ENCODE measurements around the gene PTH1R. TPM values are rescaled to one million over a fixed set of nuclear protein-coding genes. Genes with fewer than 3 reads are reported as not detected.

PTH1R gene
- total and polyA plus RNA-seq, 2 experiments from 2014 or later: 0.60 to 1.3 TPM

DNA sequence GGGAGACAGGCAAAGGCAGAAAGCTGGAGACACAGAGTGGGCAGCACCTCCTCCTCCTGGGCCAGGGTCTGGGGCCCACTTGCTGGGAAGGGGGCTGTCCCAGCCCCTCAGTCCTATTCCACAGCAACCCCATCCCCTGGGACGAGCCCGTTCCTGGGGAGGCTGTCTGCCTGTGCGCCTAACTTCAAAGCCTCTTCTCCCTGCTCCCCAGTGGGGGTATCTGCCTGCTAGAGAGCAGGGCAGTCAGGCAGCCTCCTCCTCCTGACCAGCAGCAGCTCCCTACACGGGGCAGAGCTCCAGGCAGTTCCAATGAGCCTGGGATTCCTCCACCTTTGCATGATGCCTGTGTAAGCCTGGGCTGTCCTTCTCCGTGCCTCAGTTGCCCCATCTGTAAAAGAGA is 6.9 kb downstream of the PTH1R start:
- Histone ChIP-seq H3K9me2 (ENCODE audit: insufficient read depth) (no peaks in the 10 kb centered on the region), H3K4me1 (ENCODE audit: insufficient read depth) (no peaks in the 10 kb centered on the region), H3K9me3 (ENCODE audit: low read depth) (no peaks in the 10 kb centered on the region), H3K36me3 (ENCODE audit: low read depth) (no peaks in the 10 kb centered on the region), H2AFZ (no peak overlapping the region), H3K9ac (no peak overlapping the region), H3K27me3 (replicated peaks; ENCODE audit: insufficient read depth) (peaks cover 25% of the 10 kb centered on the region; the same call in 1 of the 2 replicates), H3F3A (ENCODE audit: insufficient read depth) (no peaks in the 10 kb centered on the region), H3K4me2 (ENCODE audit: unreplicated experiment) (no peak overlapping the region), H3K27ac (no peak overlapping the region), H4K20me1 (ENCODE audit: insufficient read depth) (no peaks in the 10 kb centered on the region), H3K4me3 (no peak overlapping the region), H3K79me2 (ENCODE audit: insufficient read depth) (no peaks in the 10 kb centered on the region)
- TF ChIP-seq EZH2phosphoT487 (IDR thresholded peaks at IDR 0.05; ENCODE audit: insufficient read depth, low read depth) (no peak), EZH2 (IDR thresholded peaks at IDR 0.05; ENCODE audit: insufficient read depth, poor library complexity, severe bottlenecking) (no peak)
- in situ Hi-C loops (cut with MboI): no loop called here
- WGBS, 2 experiments (ENCODE audit: low coverage in 1 of 2, low lambda C conversion rate in 2 of 2, missing lambda C conversion rate in 2 of 2): 55 to 58% methylated on average over 5 of the region's 5 CpGs
- no peak for DNase-seq

- H3K36me3 ChIP-seq (ENCODE audit: low read depth): no peaks in the 10 kb centered on the region
These were observed 7.4 kb downstream of the PTH1R start for GRCh38 chr3:46884929-46885328.

GRCh38 chr3:46885612-46886011 is 8.1 kb downstream of the PTH1R start:
- in situ Hi-C loops (cut with MboI): no loop called here
- Histone ChIP-seq H3K79me2 (ENCODE audit: insufficient read depth) (no peaks in the 10 kb centered on the region), H3K27me3 (replicated peaks; ENCODE audit: insufficient read depth) (peaks cover 25% of the 10 kb centered on the region; the same call in 1 of the 2 replicates), H3K4me1 (ENCODE audit: insufficient read depth) (no peaks in the 10 kb centered on the region), H3K9me3 (ENCODE audit: low read depth) (no peaks in the 10 kb centered on the region), H4K20me1 (ENCODE audit: insufficient read depth) (no peaks in the 10 kb centered on the region), H3K27ac (no peak overlapping the region), H3K4me2 (ENCODE audit: unreplicated experiment) (no peak overlapping the region), H3K9ac (no peak overlapping the region), H3F3A (ENCODE audit: insufficient read depth) (no peaks in the 10 kb centered on the region), H3K36me3 (ENCODE audit: low read depth) (no peaks in the 10 kb centered on the region), H2AFZ (no peak overlapping the region), H3K9me2 (ENCODE audit: insufficient read depth) (no peaks in the 10 kb centered on the region), H3K4me3 (no peak overlapping the region)
- TF ChIP-seq EZH2 (IDR thresholded peaks at IDR 0.05; ENCODE audit: insufficient read depth, poor library complexity, severe bottlenecking) (no peak), EZH2phosphoT487 (IDR thresholded peaks at IDR 0.05; ENCODE audit: insufficient read depth, low read depth) (no peak)
- WGBS, 2 experiments (ENCODE audit: low coverage in 1 of 2, low lambda C conversion rate in 2 of 2, missing lambda C conversion rate in 2 of 2): 57 to 61% methylated on average over 3 of the region's 3 CpGs
- no peak for DNase-seq

More at GRCh38 chr3:46884929-46885328, 7.4 kb downstream of the PTH1R start:
- H3K9me3 ChIP-seq (ENCODE audit: low read depth): no peaks in the 10 kb centered on the region
- H3F3A ChIP-seq (ENCODE audit: insufficient read depth): no peaks in the 10 kb centered on the region
- no peaks in the 10 kb centered on the region for H3K79me2 ChIP-seq (ENCODE audit: insufficient read depth)
- no peak for TF ChIP-seq EZH2phosphoT487 (IDR thresholded peaks at IDR 0.05; ENCODE audit: insufficient read depth, low read depth)
- no peak for TF ChIP-seq EZH2 (IDR thresholded peaks at IDR 0.05; ENCODE audit: insufficient read depth, poor library complexity, severe bottlenecking)
- H3K4me3 ChIP-seq: no peak overlapping the region
- no peaks in the 10 kb centered on the region for H4K20me1 ChIP-seq (ENCODE audit: insufficient read depth)
- H3K9me2 ChIP-seq (ENCODE audit: insufficient read depth): no peaks in the 10 kb centered on the region
- no peak overlapping the region for H3K27ac ChIP-seq
- no peaks in the 10 kb centered on the region for H3K4me1 ChIP-seq (ENCODE audit: insufficient read depth)
- H2AFZ ChIP-seq: no peak overlapping the region
- in situ Hi-C loops (cut with MboI): no loop called here
- H3K27me3 ChIP-seq (replicated peaks; ENCODE audit: insufficient read depth): peaks cover 25% of the 10 kb centered on the region; the same call in 1 of the 2 replicates
- WGBS, 2 experiments (ENCODE audit: low coverage in 1 of 2, low lambda C conversion rate in 2 of 2, missing lambda C conversion rate in 2 of 2): 76 to 77% methylated on average over 7 of the region's 7 CpGs
- H3K9ac ChIP-seq: no peak overlapping the region
- H3K4me2 ChIP-seq (ENCODE audit: unreplicated experiment): no peak overlapping the region
- no peak for DNase-seq

DNA sequence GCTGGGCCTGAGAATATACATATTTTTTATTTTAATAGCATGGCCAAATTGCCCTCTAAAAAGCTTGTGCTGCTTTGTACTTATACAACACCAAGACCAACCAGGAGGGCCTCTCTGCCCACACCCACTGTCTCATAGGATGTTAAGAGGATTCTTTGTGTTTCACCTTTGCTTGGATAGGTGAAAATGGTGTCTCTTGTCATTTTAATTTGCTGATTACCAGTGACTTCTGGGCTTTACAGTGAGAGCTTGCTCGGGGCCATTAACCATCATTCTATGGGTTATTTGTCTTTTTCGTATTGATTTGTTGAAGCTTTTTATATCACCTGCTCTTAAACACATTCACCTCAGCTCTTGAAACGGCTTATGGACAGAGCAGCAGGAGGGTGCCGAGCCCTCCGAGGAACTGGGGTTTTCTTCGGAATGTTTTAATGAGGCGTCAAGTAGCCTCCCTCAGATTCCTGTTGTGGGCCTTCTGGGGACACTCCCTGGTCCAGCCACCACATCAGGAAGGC is 10.5 kb downstream of the PTH1R start:
- H3F3A ChIP-seq (ENCODE audit: insufficient read depth): no peaks in the 10 kb centered on the region
- no peaks in the 10 kb centered on the region for H3K4me1 ChIP-seq (ENCODE audit: insufficient read depth)
- H3K9me2 ChIP-seq (ENCODE audit: insufficient read depth): no peaks in the 10 kb centered on the region
- no peak overlapping the region for H3K4me2 ChIP-seq (ENCODE audit: unreplicated experiment)
- no peaks in the 10 kb centered on the region for H3K9me3 ChIP-seq (ENCODE audit: low read depth)
- H3K4me3 ChIP-seq: no peak overlapping the region
- in situ Hi-C loops (cut with MboI): no loop called here
- no peak overlapping the region for H3K9ac ChIP-seq
- peaks cover 15% of the 10 kb centered on the region; the same call in 1 of the 2 replicates for H3K27me3 ChIP-seq (replicated peaks; ENCODE audit: insufficient read depth)
- WGBS, 2 experiments (ENCODE audit: low coverage in 1 of 2, low lambda C conversion rate in 2 of 2, missing lambda C conversion rate in 2 of 2): 71 to 75% methylated on average over 7 of the region's 7 CpGs
- H3K79me2 ChIP-seq (ENCODE audit: insufficient read depth): no peaks in the 10 kb centered on the region
- TF ChIP-seq EZH2phosphoT487 (IDR thresholded peaks at IDR 0.05; ENCODE audit: insufficient read depth, low read depth): no peak
- no peak for TF ChIP-seq EZH2 (IDR thresholded peaks at IDR 0.05; ENCODE audit: insufficient read depth, poor library complexity, severe bottlenecking)
- no peak for DNase-seq
- H2AFZ ChIP-seq: no peak overlapping the region
- no peak overlapping the region for H3K27ac ChIP-seq
- H4K20me1 ChIP-seq (ENCODE audit: insufficient read depth): no peaks in the 10 kb centered on the region
- no peaks in the 10 kb centered on the region for H3K36me3 ChIP-seq (ENCODE audit: low read depth)
